ENCODE results near the gene DAZAP1.
A peak's percentile ranks its signal among the peaks of the same experiment; 100 is the strongest.

Gene DAZAP1

GRCh38 chr19:1441022-1441426 lies 33.6 kb downstream of the DAZAP1 start:
- no peak for DNase-seq (ENCODE audit: low read depth, low spot score)
- no peak for TF ChIP-seq CTCF (IDR thresholded peaks at IDR 0.05; ENCODE audit: insufficient read depth, low read length, missing control alignments)
- POLR2A ChIA-PET, result interaction anchor here (1.6 kb wide), 1 partner anchor 12 kb away, joined by 3 read pairs; no protein-coding TSS in a partner anchor
- no peak overlapping the region for H3K4me3 ChIP-seq (ENCODE audit: low read depth, low read length)
- CTCF ChIA-PET, result interaction anchor here (1.0 to 1.3 kb wide), 3 partner anchors 13 to 173 kb away, joined by 3 read pairs; no protein-coding TSS in a partner anchor

- no peak overlapping the region for H3K4me3 ChIP-seq (ENCODE audit: low read depth, low read length)
- no peak for TF ChIP-seq CTCF (IDR thresholded peaks at IDR 0.05; ENCODE audit: insufficient read depth, low read length, missing control alignments)
- DNase-seq (ENCODE audit: low read depth, low spot score), result no peak
- ChIA-PET POLR2A (interaction anchor here (1.6 kb wide), 1 partner anchor 11 kb away, joined by 3 read pairs; no protein-coding TSS in a partner anchor), CTCF (interaction anchor here (0.5 to 1.3 kb wide), 3 partner anchors 30 to 384 kb away, joined by 3 read pairs; no protein-coding TSS in a partner anchor)
Observed at GRCh38 chr19:1441677-1442438, 34.5 kb downstream of the DAZAP1 start.

GRCh38 chr19:1445185-1445931 lies 38.0 kb downstream of the DAZAP1 start:
- peak overlapping the region; percentile 52 for H3K4me3 ChIP-seq (ENCODE audit: low read depth, low read length)
- no peak for DNase-seq (ENCODE audit: low read depth, low spot score)
- CTCF ChIA-PET, result interaction anchor here (0.8 to 3.7 kb wide), 11 partner anchors 8 to 167 kb away, joined by 3 to 25 read pairs (median 4); no protein-coding TSS in a partner anchor
- POLR2A ChIA-PET, result no interaction called here
- peak; percentile 87 for TF ChIP-seq CTCF (IDR thresholded peaks at IDR 0.05; ENCODE audit: insufficient read depth, low read length, missing control alignments)

GRCh38 chr19:1445932-1446712 lies 38.7 kb downstream of the DAZAP1 start:
- POLR2A ChIA-PET, result no interaction called here
- TF ChIP-seq CTCF (IDR thresholded peaks at IDR 0.05; ENCODE audit: insufficient read depth, low read length, missing control alignments), result no peak
- no peak for DNase-seq (ENCODE audit: low read depth, low spot score)
- CTCF ChIA-PET, result interaction anchor here (0.8 to 3.7 kb wide), 7 partner anchors 7 to 38 kb away, joined by 3 to 25 read pairs (median 5); no protein-coding TSS in a partner anchor
- peak overlapping the region; percentile 52 for H3K4me3 ChIP-seq (ENCODE audit: low read depth, low read length)

GRCh38 chr19:1446713-1447481 lies 39.5 kb downstream of the DAZAP1 start:
- TF ChIP-seq CTCF (IDR thresholded peaks at IDR 0.05; ENCODE audit: insufficient read depth, low read length, missing control alignments), result no peak
- ChIA-PET POLR2A (no interaction called here), CTCF (no interaction called here)
- DNase-seq (ENCODE audit: low read depth, low spot score), result no peak
- H3K4me3 ChIP-seq (ENCODE audit: low read depth, low read length), result no peak overlapping the region; the same call in 1 of the 2 replicates
